Tibial nerve (tissue), 4 donors: ENCODE data around the gene VPS4A.

ENCODE experiments used
- EP300 ChIP-seq, 2 donors: sonication (generic); formaldehyde crosslinking; IDR thresholded peaks; one replicate each; pipeline ENCODE4 v1.6.1; 2017; ENCODE audit warnings: antibody characterized with exemption in 2 of 2, mild to moderate bottlenecking in 1 of 2
- TF ChIP-seq, protein P1 (sequence below), 5 experiments: fragments of 200-600 bp in 3 of 5; fragments of 450-650 bp in 2 of 5; sonication (generic) in 3 of 5; IDR thresholded peaks; one replicate each; pipeline ENCODE4 v1.5.1; 2016 to 2019; ENCODE audit warnings: antibody characterized with exemption in 5 of 5, mild to moderate bottlenecking in 3 of 5, moderate library complexity in 2 of 5

DNA sequence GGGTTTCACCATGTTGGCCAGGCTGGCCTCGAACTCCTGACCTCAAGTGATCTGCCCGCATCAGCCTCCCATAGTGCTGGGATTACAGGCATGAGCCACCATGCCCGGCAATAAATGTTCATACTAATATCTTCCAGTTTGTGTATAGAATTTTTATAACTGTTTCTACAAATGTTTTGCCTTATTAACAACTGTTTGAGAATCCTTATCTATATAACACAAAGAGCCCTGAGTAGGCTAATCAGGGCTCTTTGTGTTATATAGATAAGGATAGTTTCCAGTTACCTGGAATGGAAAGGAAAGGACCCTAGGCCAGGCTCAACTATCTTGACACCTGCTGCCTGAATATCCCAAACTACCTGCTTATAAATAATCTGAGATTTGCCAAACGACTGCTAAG lies 57.7 kb downstream of the VPS4A start:
- TF ChIP-seq, protein P1, sequence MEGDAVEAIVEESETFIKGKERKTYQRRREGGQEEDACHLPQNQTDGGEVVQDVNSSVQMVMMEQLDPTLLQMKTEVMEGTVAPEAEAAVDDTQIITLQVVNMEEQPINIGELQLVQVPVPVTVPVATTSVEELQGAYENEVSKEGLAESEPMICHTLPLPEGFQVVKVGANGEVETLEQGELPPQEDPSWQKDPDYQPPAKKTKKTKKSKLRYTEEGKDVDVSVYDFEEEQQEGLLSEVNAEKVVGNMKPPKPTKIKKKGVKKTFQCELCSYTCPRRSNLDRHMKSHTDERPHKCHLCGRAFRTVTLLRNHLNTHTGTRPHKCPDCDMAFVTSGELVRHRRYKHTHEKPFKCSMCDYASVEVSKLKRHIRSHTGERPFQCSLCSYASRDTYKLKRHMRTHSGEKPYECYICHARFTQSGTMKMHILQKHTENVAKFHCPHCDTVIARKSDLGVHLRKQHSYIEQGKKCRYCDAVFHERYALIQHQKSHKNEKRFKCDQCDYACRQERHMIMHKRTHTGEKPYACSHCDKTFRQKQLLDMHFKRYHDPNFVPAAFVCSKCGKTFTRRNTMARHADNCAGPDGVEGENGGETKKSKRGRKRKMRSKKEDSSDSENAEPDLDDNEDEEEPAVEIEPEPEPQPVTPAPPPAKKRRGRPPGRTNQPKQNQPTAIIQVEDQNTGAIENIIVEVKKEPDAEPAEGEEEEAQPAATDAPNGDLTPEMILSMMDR (IDR thresholded peaks at IDR 0.05): no peak
- TF ChIP-seq EP300 (IDR thresholded peaks at IDR 0.05): no peak
